Vagina (tissue), 2 donors: ENCODE measurements around the gene WDR37.

Experiments used
- POLR2A ChIP-seq, 2 donors: fragments of 450-650 bp; IDR thresholded peaks; one replicate each; pipeline ENCODE4 v1.6.1; 2017; ENCODE audit warnings: antibody characterized with exemption in 2 of 2, mild to moderate bottlenecking in 2 of 2, moderate library complexity in 2 of 2
- POLR2AphosphoS5 ChIP-seq, 2 donors: sonication (generic); formaldehyde crosslinking; IDR thresholded peaks; one replicate each; pipeline ENCODE4 v1.9.0; 2017; ENCODE audit warnings: antibody characterized with exemption in 2 of 2, mild to moderate bottlenecking in 2 of 2, low read depth in 1 of 2; ENCODE audit not compliant: insufficient read depth in 1 of 2
- TF ChIP-seq, protein P1 (sequence below), 3 experiments: fragments of 450-650 bp in 2 of 3; fragments of 200-600 bp in 1 of 3; sonication (generic) in 1 of 3; IDR thresholded peaks; one replicate each; pipeline ENCODE4 v1.5.1; 2017 to 2019; ENCODE audit warnings: antibody characterized with exemption in 3 of 3, mild to moderate bottlenecking in 2 of 3, moderate library complexity in 2 of 3

DNA sequence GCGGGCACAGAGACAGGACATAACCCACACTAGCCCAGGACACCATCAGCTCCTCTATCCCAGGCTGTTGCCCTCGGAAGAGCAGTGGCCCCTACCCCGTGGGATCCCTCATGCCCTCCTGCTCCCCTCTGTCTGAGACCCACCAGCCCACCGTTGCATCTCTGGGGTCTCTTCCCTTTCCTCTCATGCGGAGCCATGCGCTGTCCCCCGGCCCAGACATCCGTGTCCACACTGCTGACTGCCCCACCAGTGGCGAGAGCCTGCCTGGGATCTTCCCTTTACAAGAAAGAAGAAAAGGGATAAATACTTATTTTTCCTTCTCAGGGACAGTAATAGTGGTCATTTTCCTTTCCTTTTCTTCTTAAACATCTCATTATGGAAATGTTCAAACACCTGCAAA lies 115.4 kb downstream of the WDR37 start:
- TF ChIP-seq, protein P1, sequence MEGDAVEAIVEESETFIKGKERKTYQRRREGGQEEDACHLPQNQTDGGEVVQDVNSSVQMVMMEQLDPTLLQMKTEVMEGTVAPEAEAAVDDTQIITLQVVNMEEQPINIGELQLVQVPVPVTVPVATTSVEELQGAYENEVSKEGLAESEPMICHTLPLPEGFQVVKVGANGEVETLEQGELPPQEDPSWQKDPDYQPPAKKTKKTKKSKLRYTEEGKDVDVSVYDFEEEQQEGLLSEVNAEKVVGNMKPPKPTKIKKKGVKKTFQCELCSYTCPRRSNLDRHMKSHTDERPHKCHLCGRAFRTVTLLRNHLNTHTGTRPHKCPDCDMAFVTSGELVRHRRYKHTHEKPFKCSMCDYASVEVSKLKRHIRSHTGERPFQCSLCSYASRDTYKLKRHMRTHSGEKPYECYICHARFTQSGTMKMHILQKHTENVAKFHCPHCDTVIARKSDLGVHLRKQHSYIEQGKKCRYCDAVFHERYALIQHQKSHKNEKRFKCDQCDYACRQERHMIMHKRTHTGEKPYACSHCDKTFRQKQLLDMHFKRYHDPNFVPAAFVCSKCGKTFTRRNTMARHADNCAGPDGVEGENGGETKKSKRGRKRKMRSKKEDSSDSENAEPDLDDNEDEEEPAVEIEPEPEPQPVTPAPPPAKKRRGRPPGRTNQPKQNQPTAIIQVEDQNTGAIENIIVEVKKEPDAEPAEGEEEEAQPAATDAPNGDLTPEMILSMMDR (IDR thresholded peaks at IDR 0.05): no peak
- TF ChIP-seq POLR2A (IDR thresholded peaks at IDR 0.05): no peak
- TF ChIP-seq POLR2AphosphoS5 (IDR thresholded peaks at IDR 0.05; ENCODE audit: insufficient read depth in 1 of 2, low read depth in 1 of 2): no peak
